SK-N-SH (cell line): ENCODE data around the gene GYPC. TPM values are rescaled to one million over a fixed set of nuclear protein-coding genes. Genes with fewer than 3 reads are reported as not detected.

ENCODE experiments used
- CTCF ChIA-PET: fragments of 300-600, 350-600 bp; formaldehyde crosslinking; extraction: SDS; loops from one replicate; lab custom pipeline; 2021; lab: Yijun Ruan, JAX
- POLR2A ChIA-PET: fragments of 350-600 bp; sonication (Branson Sonifier 250); formaldehyde crosslinking; extraction: SDS; loops from one replicate; lab custom pipeline; 2020; ENCODE audit warnings: antibody characterized with exemption, inconsistent platforms; lab: Yijun Ruan, JAX
- DNase-seq: peaks from one replicate; pipeline ENCODE4 v3.0.0; 2012
- H2AFZ ChIP-seq: fragments of 200-600 bp; sonication (generic); 2 replicates; pipeline ENCODE4 v1.8.1; 2016; ENCODE audit warnings: antibody characterized with exemption, mild to moderate bottlenecking, low read depth
- H3F3A ChIP-seq: fragments of 200-600 bp; sonication (generic); replicated peaks from 2 replicates; pipeline ENCODE3; 2016; ENCODE audit warnings: antibody characterized with exemption, mild to moderate bottlenecking; ENCODE audit not compliant: insufficient read depth
- H3K27ac ChIP-seq, 2 experiments: fragments of 200-500 bp in 1 of 2; fragments of 200-600 bp in 1 of 2; sonication (Bioruptor generic) in 1 of 2; sonication (generic), shearing (Covaris generic) in 1 of 2; 2 replicates each; pipeline versions ENCODE4 v1.5.1 to v1.6.1; 2014 to 2016; ENCODE audit warnings: low read depth in 2 of 2, inconsistent platforms in 1 of 2, low read length in 1 of 2, mild to moderate bottlenecking in 1 of 2, mixed read lengths in 1 of 2
- H3K27me3 ChIP-seq: fragments of 200-600 bp; sonication (generic), shearing (Covaris generic); 2 replicates; pipeline ENCODE4 v1.6.1; 2016; ENCODE audit warnings: mixed run types; ENCODE audit not compliant: insufficient read depth
- H3K36me3 ChIP-seq, 2 experiments: fragments of 200-500 bp in 1 of 2; fragments of 200-600 bp in 1 of 2; sonication (Bioruptor generic) in 1 of 2; sonication (generic) in 1 of 2; replicated peaks in 1 of 2; 2 replicates each; pipeline versions ENCODE3 to v1.5.1; 2014 to 2016; ENCODE audit warnings: low read length in 1 of 2, mild to moderate bottlenecking in 1 of 2; ENCODE audit not compliant: insufficient read depth in 2 of 2, control insufficient read depth in 1 of 2
- H3K4me1 ChIP-seq, 2 experiments: fragments of 200-500 bp in 1 of 2; fragments of 200-600 bp in 1 of 2; sonication (Bioruptor generic) in 1 of 2; sonication (generic), shearing (Covaris generic) in 1 of 2; 2 replicates each; pipeline versions ENCODE4 v1.5.1 to v1.6.1; 2014 to 2016; ENCODE audit warnings: low read depth in 1 of 2, low read length in 1 of 2, mixed run types in 1 of 2; ENCODE audit not compliant: insufficient read depth in 2 of 2, control insufficient read depth in 1 of 2
- H3K4me2 ChIP-seq: fragments of 200-600 bp; sonication (generic), shearing (Covaris generic); 2 replicates; pipeline ENCODE4 v1.6.1; 2017; ENCODE audit warnings: mixed run types
- H3K4me3 ChIP-seq, 2 experiments: fragments of 200-500 bp in 1 of 2; fragments of 200-600 bp in 1 of 2; sonication (Bioruptor generic) in 1 of 2; sonication (generic), shearing (Covaris generic) in 1 of 2; 2 replicates each; pipeline versions ENCODE4 v1.5.1 to v1.8.1; 2014 to 2016; ENCODE audit warnings: low read depth in 2 of 2, inconsistent platforms in 1 of 2, low read length in 1 of 2, mild to moderate bottlenecking in 1 of 2, mixed read lengths in 1 of 2, moderate library complexity in 1 of 2
- H3K79me2 ChIP-seq: fragments of 200-600 bp; sonication (generic); 2 replicates; pipeline ENCODE4 v1.8.1; 2017; ENCODE audit warnings: mild to moderate bottlenecking; ENCODE audit not compliant: insufficient read depth
- H3K9ac ChIP-seq: fragments of 200-600 bp; sonication (generic); 2 replicates; pipeline ENCODE4 v1.6.1; 2017; ENCODE audit warnings: mixed run types
- H3K9me2 ChIP-seq: fragments of 200-600 bp; sonication (generic); 2 replicates; pipeline ENCODE4 v1.6.1; 2017; ENCODE audit warnings: mixed run types
- H3K9me3 ChIP-seq: fragments of 200-600 bp; sonication (generic); 2 replicates; pipeline ENCODE4 v1.6.1; 2017; ENCODE audit warnings: mixed run types, mild to moderate bottlenecking, moderate library complexity
- H4K20me1 ChIP-seq: fragments of 200-600 bp; sonication (generic); 2 replicates; pipeline ENCODE4 v1.6.1; 2017; ENCODE audit warnings: mild to moderate bottlenecking, mixed run types; ENCODE audit not compliant: insufficient read depth
- FOXM1 ChIP-seq: IDR thresholded peaks from 2 replicates; pipeline ENCODE4 v1.4.0; 2012; ENCODE audit warnings: low read depth, mild to moderate bottlenecking
- GABPA ChIP-seq: IDR thresholded peaks from 2 replicates; pipeline ENCODE4 v1.4.0; 2012; ENCODE audit warnings: low read depth, mild to moderate bottlenecking
- JUND ChIP-seq: IDR thresholded peaks from 2 replicates; pipeline ENCODE4 v1.4.0; 2012
- MAX ChIP-seq: IDR thresholded peaks from 2 replicates; pipeline ENCODE4 v1.4.0; 2012; ENCODE audit warnings: low read depth
- MEF2A ChIP-seq: IDR thresholded peaks from 2 replicates; pipeline ENCODE4 v1.4.0; 2012; ENCODE audit warnings: low read depth, borderline replicate concordance
- MXI1 ChIP-seq: IDR thresholded peaks from 2 replicates; pipeline ENCODE4 v1.6.1; 2012; ENCODE audit warnings: mild to moderate bottlenecking, low read depth, low read length, improper control_type of control experiment
- NRF1 ChIP-seq: IDR thresholded peaks from 2 replicates; pipeline ENCODE4 v1.6.1; 2012; ENCODE audit warnings: low read depth, mild to moderate bottlenecking, low read length
- PBX3 ChIP-seq: IDR thresholded peaks from 2 replicates; pipeline ENCODE4; 2012
- POLR2AphosphoS5 ChIP-seq: IDR thresholded peaks from 2 replicates; pipeline ENCODE4 v1.6.1; 2012; ENCODE audit warnings: low read depth, low read length
- RAD21 ChIP-seq: IDR thresholded peaks from 2 replicates; pipeline ENCODE4 v1.6.1; 2012; ENCODE audit warnings: mild to moderate bottlenecking, low read length
- RCOR1 ChIP-seq: fragments of 150-350 bp; IDR thresholded peaks from 2 replicates; pipeline ENCODE4 v1.6.1; 2017; ENCODE audit warnings: antibody characterized with exemption, low read length
- RFX5 ChIP-seq: IDR thresholded peaks from 2 replicates; pipeline ENCODE4 v1.6.1; 2012; ENCODE audit warnings: mild to moderate bottlenecking, improper control_type of control experiment, low read length
- RXRA ChIP-seq: IDR thresholded peaks from 2 replicates; pipeline ENCODE4 v1.4.0; 2012; ENCODE audit warnings: low read depth, mild to moderate bottlenecking, borderline replicate concordance
- SIN3A ChIP-seq: IDR thresholded peaks from 2 replicates; pipeline ENCODE4 v1.6.1; 2012; ENCODE audit warnings: low read depth, mild to moderate bottlenecking, low read length, moderate library complexity, borderline replicate concordance
- SMC3 ChIP-seq: IDR thresholded peaks from 2 replicates; pipeline ENCODE4 v1.6.1; 2012; ENCODE audit warnings: low read depth, low read length, improper control_type of control experiment
- TAF1 ChIP-seq: IDR thresholded peaks from 2 replicates; pipeline ENCODE4 v1.6.1; 2012; ENCODE audit warnings: low read depth, mild to moderate bottlenecking, low read length, moderate library complexity, borderline replicate concordance
- TEAD4 ChIP-seq: IDR thresholded peaks from 2 replicates; pipeline ENCODE4 v1.4.0; 2012; ENCODE audit warnings: mild to moderate bottlenecking, borderline replicate concordance; ENCODE audit not compliant: insufficient read depth
- YY1 ChIP-seq: IDR thresholded peaks from 2 replicates; pipeline ENCODE4 v1.4.0; 2012; ENCODE audit warnings: low read depth, mild to moderate bottlenecking
- WGBS: methylation state at CpG from one replicate; pipeline ENCODE4 v1.1.6; 2017; ENCODE audit warnings: low lambda C conversion rate; 5-methylcytosine and 5-hydroxymethylcytosine counted together
- polyA plus RNA-seq, 3 experiments: library from polyadenylated mRNA; depleted of rRNA; stranded (reverse); fragments of >200 nt; gene quantifications; 2 replicates each; pipeline ENCODE4 v1.2.3, GENCODE V29; 2012
- TF ChIP-seq, protein P1 (sequence below): fragments of 150-350 bp; IDR thresholded peaks from 2 replicates; pipeline ENCODE4 v1.6.1; 2016; ENCODE audit warnings: mild to moderate bottlenecking, low read depth, low read length

The GYPC gene
- polyA plus RNA-seq, 1 of the 3 experiments (the other 2 are of a cell fraction) = not detected

DNA sequence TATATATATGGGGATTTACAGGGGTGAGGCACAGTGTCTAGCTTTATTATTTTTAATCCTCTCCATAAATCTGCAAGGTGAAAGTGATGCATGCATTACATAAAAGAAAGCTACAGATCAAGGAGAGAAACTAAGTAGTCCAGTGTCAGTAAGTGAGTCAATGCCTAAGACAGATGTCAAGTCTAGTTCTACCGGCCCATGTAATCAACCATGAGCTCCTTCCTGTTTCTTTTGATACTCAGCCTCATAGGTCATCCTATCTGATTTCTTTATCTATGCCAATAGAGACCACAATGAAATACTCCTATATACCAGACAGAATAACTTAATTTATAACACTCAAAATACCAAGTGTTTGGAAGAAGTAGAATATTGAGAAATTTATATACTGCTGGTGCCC lies 20.2 kb upstream of the GYPC start:
- Histone ChIP-seq H4K20me1 (no peaks in the 10 kb centered on the region), H2AFZ (no peak overlapping the region), H3K4me2 (no peak overlapping the region), H3K9me2 (no peaks in the 10 kb centered on the region), H3K79me2 (no peaks in the 10 kb centered on the region), H3K36me3 (no peaks in the 10 kb centered on the region), H3K4me1 (no peaks in the 10 kb centered on the region), H3K4me3 (no peak overlapping the region), H3K9ac (no peak overlapping the region), H3F3A (no peaks in the 10 kb centered on the region), H3K27ac (no peak overlapping the region), H3K27me3 (no peaks in the 10 kb centered on the region), H3K9me3 (no peaks in the 10 kb centered on the region)
- WGBS = 19% methylated on average over 1 of the region's 1 CpG
- no peak for DNase-seq
- POLR2A ChIA-PET = no interaction called here
- CTCF ChIA-PET = no interaction called here
- TF ChIP-seq RFX5 = no peak
- no peak for TF ChIP-seq GABPA

DNA sequence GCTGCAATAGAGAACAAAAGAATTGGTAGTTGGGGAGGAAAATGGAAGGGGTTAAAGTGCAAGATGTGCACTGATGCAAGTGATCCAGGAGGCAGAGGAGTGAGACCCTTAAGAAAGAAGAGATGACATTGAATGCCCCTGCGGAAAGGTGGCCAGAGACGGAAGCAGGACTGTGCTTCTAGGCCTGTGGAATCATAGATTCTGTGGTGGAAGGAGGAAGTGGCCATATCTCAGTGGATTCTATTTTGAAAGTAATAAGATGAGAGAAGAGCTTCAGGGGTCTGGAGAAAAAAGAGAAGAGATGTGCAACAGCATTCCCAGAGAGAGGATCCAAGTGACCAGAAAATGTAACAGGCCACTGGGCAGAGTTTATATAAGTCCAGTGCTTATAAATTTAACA lies 18.6 kb upstream of the GYPC start:
- no peaks in the 10 kb centered on the region for H4K20me1 ChIP-seq
- 82% methylated on average over 2 of the region's 2 CpGs for WGBS
- no peaks in the 10 kb centered on the region for H3K9me2 ChIP-seq
- no peaks in the 10 kb centered on the region for H3K36me3 ChIP-seq
- H3K4me2 ChIP-seq = no peak overlapping the region
- no peaks in the 10 kb centered on the region for H3K79me2 ChIP-seq
- POLR2A ChIA-PET = no interaction called here
- no peaks in the 10 kb centered on the region for H3K4me1 ChIP-seq
- CTCF ChIA-PET = no interaction called here
- no peak overlapping the region for H3K4me3 ChIP-seq
- H3K27me3 ChIP-seq = no peaks in the 10 kb centered on the region
- no peak overlapping the region for H2AFZ ChIP-seq
- no peak for TF ChIP-seq TEAD4
- no peak for TF ChIP-seq TAF1
- no peak for TF ChIP-seq RXRA
- TF ChIP-seq JUND = no peak
- TF ChIP-seq PBX3 = no peak
- no peak for TF ChIP-seq MEF2A
- TF ChIP-seq RCOR1 = no peak
- no peak for TF ChIP-seq SMC3
- no peak for TF ChIP-seq GABPA
- TF ChIP-seq YY1 = no peak
- TF ChIP-seq SIN3A = no peak
- TF ChIP-seq, protein P1, sequence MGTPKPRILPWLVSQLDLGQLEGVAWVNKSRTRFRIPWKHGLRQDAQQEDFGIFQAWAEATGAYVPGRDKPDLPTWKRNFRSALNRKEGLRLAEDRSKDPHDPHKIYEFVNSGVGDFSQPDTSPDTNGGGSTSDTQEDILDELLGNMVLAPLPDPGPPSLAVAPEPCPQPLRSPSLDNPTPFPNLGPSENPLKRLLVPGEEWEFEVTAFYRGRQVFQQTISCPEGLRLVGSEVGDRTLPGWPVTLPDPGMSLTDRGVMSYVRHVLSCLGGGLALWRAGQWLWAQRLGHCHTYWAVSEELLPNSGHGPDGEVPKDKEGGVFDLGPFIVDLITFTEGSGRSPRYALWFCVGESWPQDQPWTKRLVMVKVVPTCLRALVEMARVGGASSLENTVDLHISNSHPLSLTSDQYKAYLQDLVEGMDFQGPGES = no peak
- TF ChIP-seq NRF1 = no peak
- TF ChIP-seq FOXM1 = no peak
- no peak for TF ChIP-seq RAD21
- TF ChIP-seq MXI1 = no peak
- TF ChIP-seq POLR2AphosphoS5 = no peak
- no peak for TF ChIP-seq MAX
- no peak for DNase-seq
- H3K9ac ChIP-seq = no peak overlapping the region
- H3K27ac ChIP-seq = no peak overlapping the region
- H3K9me3 ChIP-seq = no peaks in the 10 kb centered on the region
- H3F3A ChIP-seq = no peaks in the 10 kb centered on the region
